Loucy (cell line): Measurements from ENCODE around the gene CCDC88A.

ENCODE experiments used
- H2AFZ ChIP-seq: fragments of 200-600 bp; sonication (generic); 2 replicates; pipeline ENCODE4 v1.6.0; 2016; ENCODE audit warnings: antibody characterized with exemption, mild to moderate bottlenecking, low read length, moderate library complexity
- H3F3A ChIP-seq: fragments of 200-600 bp; 2 replicates; pipeline ENCODE4 v1.6.0; 2016; ENCODE audit warnings: antibody characterized with exemption, low read depth, mild to moderate bottlenecking
- H3K27me3 ChIP-seq: fragments of 200-600 bp; sonication (generic); 2 replicates; pipeline ENCODE4 v1.6.1; 2014; ENCODE audit warnings: low read length, mild to moderate bottlenecking; ENCODE audit not compliant: insufficient read depth, poor library complexity, severe bottlenecking
- H3K36me3 ChIP-seq: fragments of 200-600 bp; sonication (generic); 2 replicates; pipeline ENCODE4 v1.6.1; 2016; ENCODE audit warnings: low read length; ENCODE audit not compliant: insufficient read depth
- H3K4me1 ChIP-seq: fragments of 200-600 bp; sonication (generic); 2 replicates; pipeline ENCODE4 v1.5.1; 2014; ENCODE audit warnings: low read length, mild to moderate bottlenecking; ENCODE audit not compliant: insufficient read depth, poor library complexity, severe bottlenecking
- H3K4me2 ChIP-seq: fragments of 200-600 bp; sonication (generic); 2 replicates; pipeline ENCODE4 v1.6.0; 2014; ENCODE audit warnings: antibody characterized with exemption, low read length, low read depth, mild to moderate bottlenecking; ENCODE audit not compliant: poor library complexity, severe bottlenecking
- H3K4me3 ChIP-seq: fragments of 200-600 bp; sonication (generic); 2 replicates; pipeline ENCODE4 v1.5.1; 2014; ENCODE audit warnings: low read length, mild to moderate bottlenecking, mixed read lengths; ENCODE audit not compliant: poor library complexity, severe bottlenecking
- H3K79me2 ChIP-seq: fragments of 200-600 bp; sonication (generic); 2 replicates; pipeline ENCODE4 v1.6.1; 2014; ENCODE audit warnings: low read length; ENCODE audit not compliant: insufficient read depth
- H3K9ac ChIP-seq: fragments of 200-600 bp; sonication (generic); 2 replicates; pipeline ENCODE4 v1.6.0; 2014; ENCODE audit warnings: mild to moderate bottlenecking, low read depth, low read length, moderate library complexity; ENCODE audit not compliant: poor library complexity, severe bottlenecking
- H3K9me2 ChIP-seq: fragments of 200-600 bp; sonication (generic); replicated peaks from 2 replicates; pipeline ENCODE4 v1.6.1; 2016; ENCODE audit warnings: low read depth, low read length, mixed read lengths
- H3K9me3 ChIP-seq: fragments of 200-600 bp; sonication (generic); 2 replicates; pipeline ENCODE4 v1.6.1; 2014; ENCODE audit warnings: mild to moderate bottlenecking, antibody characterized with exemption, low read length, low read depth; ENCODE audit not compliant: insufficient read depth
- H4K20me1 ChIP-seq: fragments of 200-600 bp; sonication (generic); 2 replicates; pipeline ENCODE4 v1.6.0; 2014; ENCODE audit warnings: antibody characterized with exemption, low read length, mild to moderate bottlenecking; ENCODE audit not compliant: insufficient read depth, poor library complexity, severe bottlenecking
- CTCF ChIP-seq: fragments of 200-600 bp; sonication (generic); conservative IDR thresholded peaks from 2 replicates; pipeline ENCODE4 v1.5.1; 2014; ENCODE audit warnings: mild to moderate bottlenecking, antibody characterized with exemption, low read length
- EZH2phosphoT487 ChIP-seq: fragments of 200-600 bp; IDR thresholded peaks from 2 replicates; pipeline ENCODE4 v1.6.1; 2018; ENCODE audit warnings: antibody characterized with exemption, mild to moderate bottlenecking, moderate library complexity, borderline replicate concordance

CCDC88A gene

DNA sequence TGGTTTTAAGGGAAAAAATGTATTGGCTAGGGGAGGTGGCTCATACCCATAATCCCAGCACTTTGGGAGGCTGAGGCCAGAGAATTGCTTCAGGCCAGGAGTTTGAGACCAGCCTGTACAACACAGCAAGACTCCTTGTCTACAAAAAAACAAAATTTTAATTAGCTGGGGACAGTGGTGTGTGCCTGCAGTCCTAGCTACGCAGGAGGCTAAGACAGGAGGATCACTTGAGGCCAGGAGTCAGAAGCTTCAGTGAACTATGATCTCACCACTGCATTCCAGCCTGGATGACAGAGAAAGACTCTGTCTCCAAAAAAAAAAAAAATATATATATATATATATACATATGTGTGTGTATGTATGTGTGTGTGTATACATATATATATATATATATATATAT lies 18.5 kb downstream of the CCDC88A start:
- H3K27me3 ChIP-seq: no peaks in the 10 kb centered on the region

DNA sequence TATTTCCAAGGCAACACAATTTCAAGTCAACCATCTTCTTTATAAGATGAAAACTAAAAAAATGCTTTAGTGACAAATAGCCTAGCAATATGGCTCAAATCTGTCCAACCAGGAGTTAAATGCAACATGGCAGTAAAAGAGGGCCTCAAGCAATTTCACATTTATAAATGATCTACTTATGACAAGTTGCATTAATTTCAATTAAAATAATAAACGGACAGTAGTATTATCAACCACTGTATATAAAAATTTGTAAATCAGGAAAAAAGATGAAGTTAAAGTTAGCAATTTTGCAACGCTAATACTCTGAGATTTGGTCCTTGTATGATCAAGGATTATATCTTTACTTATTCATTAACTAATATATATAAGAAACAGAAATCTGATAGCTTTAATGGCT lies 19.3 kb downstream of the CCDC88A start:
- H3K79me2 ChIP-seq: peaks cover 81% of the 10 kb centered on the region
- H3K4me1 ChIP-seq: no peaks in the 10 kb centered on the region
- TF ChIP-seq EZH2phosphoT487 (no peak), CTCF (no peak)
- H3K36me3 ChIP-seq: peaks cover 22% of the 10 kb centered on the region
- peaks cover 37% of the 10 kb centered on the region for H4K20me1 ChIP-seq
- H2AFZ ChIP-seq: no peak overlapping the region
- H3K27me3 ChIP-seq: no peaks in the 10 kb centered on the region
- no peak overlapping the region for H3K4me3 ChIP-seq
- no peaks in the 10 kb centered on the region for H3K9me2 ChIP-seq
- H3K9ac ChIP-seq: no peak overlapping the region
- no peaks in the 10 kb centered on the region for H3F3A ChIP-seq
- no peaks in the 10 kb centered on the region for H3K9me3 ChIP-seq
- H3K4me2 ChIP-seq: no peak overlapping the region

More for the DNA sequence above, 18.5 kb downstream of the CCDC88A start:
- H3K36me3 ChIP-seq: peaks cover 28% of the 10 kb centered on the region
- no peak overlapping the region for H3K4me3 ChIP-seq
- peaks cover 40% of the 10 kb centered on the region for H4K20me1 ChIP-seq
- no peaks in the 10 kb centered on the region for H3K9me2 ChIP-seq
- no peaks in the 10 kb centered on the region for H3F3A ChIP-seq
- no peak overlapping the region for H3K9ac ChIP-seq
- H3K4me2 ChIP-seq: no peak overlapping the region
- no peak overlapping the region for H2AFZ ChIP-seq
- peaks cover 81% of the 10 kb centered on the region for H3K79me2 ChIP-seq
- no peaks in the 10 kb centered on the region for H3K4me1 ChIP-seq
- no peaks in the 10 kb centered on the region for H3K9me3 ChIP-seq
- TF ChIP-seq EZH2phosphoT487 (no peak), CTCF (no peak)

DNA sequence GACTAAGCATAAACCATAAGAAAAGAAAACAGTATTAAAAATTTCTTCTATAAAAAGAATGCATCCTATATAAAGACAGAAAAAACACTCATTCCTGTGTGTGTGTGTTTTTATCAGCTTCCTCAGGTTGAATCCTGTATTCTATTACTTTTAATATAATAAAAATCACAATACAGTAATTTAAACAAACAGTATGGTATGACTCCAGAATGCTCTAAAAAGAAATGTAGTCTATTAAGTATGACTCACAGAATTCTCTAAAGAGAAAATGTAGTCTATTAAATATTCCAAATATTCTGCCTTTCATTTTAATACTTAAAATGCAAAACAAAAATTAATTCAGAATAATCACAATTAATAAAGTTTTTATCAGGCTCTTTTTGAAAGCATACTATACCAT lies 19.8 kb downstream of the CCDC88A start:
- H3K79me2 ChIP-seq: peaks cover 81% of the 10 kb centered on the region
- peaks cover 16% of the 10 kb centered on the region for H3K36me3 ChIP-seq
- no peaks in the 10 kb centered on the region for H3K4me1 ChIP-seq
- H3K9me3 ChIP-seq: no peaks in the 10 kb centered on the region
- TF ChIP-seq EZH2phosphoT487: no peak
- no peak for TF ChIP-seq CTCF
- H3K9ac ChIP-seq: no peak overlapping the region
- no peak overlapping the region for H3K4me2 ChIP-seq
- H2AFZ ChIP-seq: no peak overlapping the region
- H3K27me3 ChIP-seq: no peaks in the 10 kb centered on the region
- H4K20me1 ChIP-seq: peaks cover 34% of the 10 kb centered on the region
- no peaks in the 10 kb centered on the region for H3K9me2 ChIP-seq
- no peak overlapping the region for H3K4me3 ChIP-seq
- no peaks in the 10 kb centered on the region for H3F3A ChIP-seq
